Upper lobe of right lung (tissue), 1 donor: ENCODE measurements around the gene VCL. TPM values are rescaled to one million over a fixed set of nuclear protein-coding genes. Genes with fewer than 3 reads are reported as not detected.
"Not testable (repeated sequence)": the region's sequence is repeated elsewhere in the genome, so short reads cannot be mapped to it uniquely, and the experiment has no call there.

Experiments used
- ATAC-seq: fragments of 200-7000 bp; cut with Tn5 transposase; one replicate; pipeline ENCODE4 v1.9.1; 2020; ENCODE audit warnings: mild to moderate bottlenecking, moderate library complexity
- DNase-seq: peaks from one replicate; pipeline ENCODE4 v3.0.0-alpha.2; 2020
- H3K27ac ChIP-seq: fragments of 200-600 bp; one replicate; pipeline ENCODE4 v1.8.0; 2022
- H3K27me3 ChIP-seq: fragments of 200-600 bp; one replicate; pipeline ENCODE4 v1.8.0; 2022; ENCODE audit warnings: mild to moderate bottlenecking
- H3K36me3 ChIP-seq: fragments of 200-600 bp; one replicate; pipeline ENCODE4 v1.8.0; 2022
- H3K4me1 ChIP-seq: fragments of 200-600 bp; one replicate; pipeline ENCODE4 v1.8.0; 2022
- H3K4me3 ChIP-seq: fragments of 200-600 bp; one replicate; pipeline ENCODE4 v1.8.0; 2022; ENCODE audit warnings: mild to moderate bottlenecking
- H3K9me3 ChIP-seq: fragments of 200-600 bp; one replicate; pipeline ENCODE4 v1.8.0; 2022
- CTCF ChIP-seq: fragments of 200-600 bp; IDR thresholded peaks from one replicate; pipeline ENCODE4 v1.8.0; 2022; ENCODE audit warnings: antibody characterized with exemption
- intact Hi-C: fragments of 100-400 bp; cut with DNase I; formaldehyde crosslinking; loops from one replicate; pipeline ENCODE4 v1.11.0; 2022
- total RNA-seq: library from RNA; stranded (reverse); fragmentation: NEBNext Ultra II Directional; extraction: Animal tissue kit (Norgen Biotek cat#: 25700); gene quantifications from one replicate; pipeline ENCODE4 v1.2.1, GENCODE V29; 2021
- donor health status: DM: no; HTN: yes; CAD: no; lungs with severe emphysema.

VCL gene
- total RNA-seq, 1 donor from 2014 or later, result 148 TPM

DNA sequence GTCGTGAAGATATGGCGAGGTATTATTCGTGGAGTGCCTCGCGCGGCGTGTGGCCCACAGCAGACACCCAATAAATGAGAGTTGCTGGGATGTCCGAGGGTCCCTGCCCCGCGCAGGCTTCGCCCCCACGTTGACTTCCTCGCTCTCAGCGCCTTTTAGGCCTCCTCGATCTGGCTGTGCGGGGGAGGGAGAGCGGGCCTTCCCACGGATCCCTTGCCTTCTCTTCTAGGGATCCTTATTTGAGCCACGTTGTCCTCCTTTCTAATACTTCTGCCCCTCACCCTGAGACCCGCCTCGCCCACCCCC is 660 bp downstream of the VCL start:
- Histone ChIP-seq H3K4me3 (peak overlapping the region; percentile 95), H3K4me1 (peaks cover 40% of the 10 kb centered on the region), H3K27me3 (no peaks in the 10 kb centered on the region), H3K36me3 (no peaks in the 10 kb centered on the region), H3K27ac (peak overlapping the region; percentile 94), H3K9me3 (no peaks in the 10 kb centered on the region)
- intact Hi-C loops, result no loop called here
- ATAC-seq (no peak), DNase-seq (peak; percentile 68)
- no peak for TF ChIP-seq CTCF

- peak overlapping the region; percentile 94 for H3K27ac ChIP-seq
- H3K4me1 ChIP-seq, result peaks cover 43% of the 10 kb centered on the region
- ATAC-seq, result peak; percentile 49
- peak overlapping the region; percentile 95 for H3K4me3 ChIP-seq
- intact Hi-C loops, result no loop called here
- TF ChIP-seq CTCF, result peak; percentile 58
- no peaks in the 10 kb centered on the region for H3K27me3 ChIP-seq
- no peaks in the 10 kb centered on the region for H3K36me3 ChIP-seq
- H3K9me3 ChIP-seq, result no peaks in the 10 kb centered on the region
- DNase-seq, result peak; percentile 74
These were observed 1.2 kb downstream of the VCL start for GRCh38 chr10:73998929-73999691.

- TF ChIP-seq CTCF, result no peak
- no peaks in the 10 kb centered on the region for H3K36me3 ChIP-seq
- ATAC-seq (no peak), DNase-seq (no peak)
- H3K9me3 ChIP-seq, result no peaks in the 10 kb centered on the region
- H3K4me3 ChIP-seq, result peak overlapping the region; percentile 95
- intact Hi-C loops, result no loop called here
- H3K27ac ChIP-seq, result peak overlapping the region; percentile 94
- peaks cover 43% of the 10 kb centered on the region for H3K4me1 ChIP-seq
- no peaks in the 10 kb centered on the region for H3K27me3 ChIP-seq
These were observed 1.8 kb downstream of the VCL start for GRCh38 chr10:73999703-74000102.

GRCh38 chr10:74000244-74000643 is 2.3 kb downstream of the VCL start:
- H3K27ac ChIP-seq, H3K9me3 ChIP-seq, H3K27me3 ChIP-seq, intact Hi-C loops, DNase-seq, ATAC-seq, H3K36me3 ChIP-seq: not testable (repeated sequence)
- Histone ChIP-seq H3K4me1 (peaks cover 43% of the 10 kb centered on the region), H3K4me3 (peak overlapping the region; percentile 95)

- Histone ChIP-seq H3K36me3 (no peaks in the 10 kb centered on the region), H3K27me3 (no peaks in the 10 kb centered on the region), H3K4me3 (no peak overlapping the region), H3K9me3 (no peaks in the 10 kb centered on the region), H3K4me1 (peaks cover 43% of the 10 kb centered on the region), H3K27ac (no peak overlapping the region)
- intact Hi-C loops, result no loop called here
- ATAC-seq, result no peak
- TF ChIP-seq CTCF, result no peak
- no peak for DNase-seq
These were observed 3.2 kb downstream of the VCL start for GRCh38 chr10:74000892-74001669.

- Histone ChIP-seq H3K27me3 (no peaks in the 10 kb centered on the region), H3K27ac (no peak overlapping the region), H3K4me1 (peaks cover 32% of the 10 kb centered on the region), H3K4me3 (no peak overlapping the region), H3K9me3 (no peaks in the 10 kb centered on the region), H3K36me3 (peaks cover 7% of the 10 kb centered on the region)
- no peak for DNase-seq
- no peak for ATAC-seq
- TF ChIP-seq CTCF, result no peak
- intact Hi-C loops, result no loop called here
These were observed 8.4 kb downstream of the VCL start for GRCh38 chr10:74006269-74006668.
